Activated CD4-positive, alpha-beta T cell treated with anti-CD3 and anti-CD28 coated beads, Interleukin-2, amount 10 ng/mL, durations not matched to agents 7 days and 5 days (primary cell): ENCODE data around the gene PRSS21. TPM values are rescaled to one million over a fixed set of nuclear protein-coding genes. Genes with fewer than 3 reads are reported as not detected.

Experiments
- CTCF ChIA-PET: fragments of 350-600 bp; sonication (Branson Sonifier 250); formaldehyde crosslinking; loops from one replicate; lab custom pipeline; 2021; ENCODE audit warnings: antibody characterized with exemption; lab: Charles Lee
- POLR2A ChIA-PET: fragments of 350-600 bp; sonication (Branson Sonifier 250); formaldehyde crosslinking; loops from one replicate; lab custom pipeline; 2021; ENCODE audit warnings: antibody characterized with exemption; lab: Charles Lee
- DNase-seq: peaks from one replicate; pipeline ENCODE4 v3.0.0-alpha.2; 2020
- H3K27ac Mint-ChIP-seq: one replicate; pipeline ENCODE4 v1.8.0; 2021; ENCODE audit warnings: mild to moderate bottlenecking, moderate library complexity, mixed read lengths
- H3K27me3 Mint-ChIP-seq: one replicate; pipeline ENCODE4 v1.8.0; 2021; ENCODE audit warnings: mixed read lengths
- H3K36me3 Mint-ChIP-seq: one replicate; pipeline ENCODE4 v1.8.0; 2021; ENCODE audit warnings: low read depth, mixed read lengths
- H3K4me1 Mint-ChIP-seq: one replicate; pipeline ENCODE4 v1.8.0; 2021; ENCODE audit warnings: mixed read lengths
- H3K4me3 Mint-ChIP-seq: one replicate; pipeline ENCODE4 v1.8.0; 2021; ENCODE audit warnings: mild to moderate bottlenecking, moderate library complexity, mixed read lengths
- H3K9me3 Mint-ChIP-seq: one replicate; pipeline ENCODE4 v1.8.0; 2021; ENCODE audit warnings: mixed read lengths
- total RNA-seq, 2 experiments: library from RNA; stranded (reverse); gene quantifications; one replicate each; pipeline ENCODE4 v1.2.3, GENCODE V29; 2021

Gene PRSS21
- total RNA-seq, 2 experiments from 2014 or later, result 0.27 to 0.67 TPM

GRCh38 chr16:2799205-2799858, 17.7 kb upstream of the PRSS21 start:
- no peak for DNase-seq
- no peaks in the 10 kb centered on the region for H3K4me1 Mint-ChIP-seq
- H3K27ac Mint-ChIP-seq, result no peak overlapping the region
- peaks cover 6% of the 10 kb centered on the region for H3K27me3 Mint-ChIP-seq
- no peaks in the 10 kb centered on the region for H3K36me3 Mint-ChIP-seq
- CTCF ChIA-PET, result no interaction called here
- no peak overlapping the region for H3K4me3 Mint-ChIP-seq
- H3K9me3 Mint-ChIP-seq, result no peaks in the 10 kb centered on the region
- POLR2A ChIA-PET, result no interaction called here

DNA sequence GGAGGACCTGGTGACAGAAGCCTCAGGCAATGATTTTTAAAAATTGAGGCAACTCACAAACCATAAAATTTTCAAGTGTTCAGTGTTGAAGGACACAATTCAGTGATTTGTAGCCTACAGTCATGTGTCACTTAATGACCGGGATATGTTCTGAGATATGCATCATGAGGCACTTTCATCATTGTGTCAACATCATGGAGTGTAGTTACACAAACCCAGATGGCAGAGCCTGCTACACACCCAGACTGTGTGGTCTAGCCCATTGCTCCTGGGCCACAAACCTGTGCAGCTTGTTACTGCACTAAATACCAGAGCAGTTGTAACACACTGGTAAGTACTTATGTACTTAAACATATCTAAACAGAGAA, 17.2 kb upstream of the PRSS21 start:
- Mint-ChIP-seq H3K4me1 (no peaks in the 10 kb centered on the region), H3K27ac (no peak overlapping the region), H3K9me3 (no peaks in the 10 kb centered on the region), H3K36me3 (no peaks in the 10 kb centered on the region), H3K4me3 (no peak overlapping the region), H3K27me3 (peaks cover 8% of the 10 kb centered on the region)
- no peak for DNase-seq
- CTCF ChIA-PET, result no interaction called here
- POLR2A ChIA-PET, result no interaction called here

DNA sequence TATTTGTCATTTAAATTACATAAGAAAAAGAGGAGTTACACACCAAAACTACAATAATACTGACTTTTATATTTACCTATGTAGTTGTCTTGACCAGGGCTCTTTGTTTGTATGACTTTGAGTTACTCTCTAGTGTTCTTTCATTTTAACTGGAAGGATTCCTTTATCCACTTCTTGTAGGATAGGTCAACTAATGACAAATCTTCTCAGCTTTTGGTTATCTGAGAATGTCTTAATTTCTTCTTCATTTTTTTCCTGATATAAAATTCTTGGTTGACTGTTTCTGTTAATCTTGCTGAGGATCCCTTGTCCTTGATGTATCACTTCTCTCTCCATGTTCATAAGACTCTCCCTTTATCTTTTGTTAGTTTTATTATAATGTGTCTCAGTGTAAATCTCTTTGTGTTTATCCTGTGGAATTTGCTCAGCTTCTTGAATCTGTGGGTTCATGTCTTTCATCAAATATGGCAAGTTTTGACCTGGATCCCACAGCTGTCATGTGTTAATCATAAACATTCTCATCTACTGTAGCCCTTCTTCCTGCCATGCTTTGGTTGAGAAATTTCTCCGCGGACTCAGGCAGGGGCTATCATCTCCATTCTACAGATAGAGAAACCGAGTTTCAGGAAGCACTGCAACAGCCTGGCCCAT, 13.4 kb upstream of the PRSS21 start:
- ChIA-PET POLR2A (no interaction called here), CTCF (no interaction called here)
- no peaks in the 10 kb centered on the region for H3K9me3 Mint-ChIP-seq
- DNase-seq, result no peak
- peaks cover 8% of the 10 kb centered on the region for H3K27me3 Mint-ChIP-seq
- no peaks in the 10 kb centered on the region for H3K36me3 Mint-ChIP-seq
- H3K27ac Mint-ChIP-seq, result no peak overlapping the region
- no peaks in the 10 kb centered on the region for H3K4me1 Mint-ChIP-seq
- no peak overlapping the region for H3K4me3 Mint-ChIP-seq

GRCh38 chr16:2804728-2805127, 12.3 kb upstream of the PRSS21 start:
- Mint-ChIP-seq H3K27ac (no peak overlapping the region), H3K4me3 (no peak overlapping the region), H3K4me1 (no peaks in the 10 kb centered on the region), H3K9me3 (no peaks in the 10 kb centered on the region), H3K27me3 (peaks cover 17% of the 10 kb centered on the region), H3K36me3 (no peaks in the 10 kb centered on the region)
- ChIA-PET CTCF (no interaction called here), POLR2A (no interaction called here)
- DNase-seq, result no peak

DNA sequence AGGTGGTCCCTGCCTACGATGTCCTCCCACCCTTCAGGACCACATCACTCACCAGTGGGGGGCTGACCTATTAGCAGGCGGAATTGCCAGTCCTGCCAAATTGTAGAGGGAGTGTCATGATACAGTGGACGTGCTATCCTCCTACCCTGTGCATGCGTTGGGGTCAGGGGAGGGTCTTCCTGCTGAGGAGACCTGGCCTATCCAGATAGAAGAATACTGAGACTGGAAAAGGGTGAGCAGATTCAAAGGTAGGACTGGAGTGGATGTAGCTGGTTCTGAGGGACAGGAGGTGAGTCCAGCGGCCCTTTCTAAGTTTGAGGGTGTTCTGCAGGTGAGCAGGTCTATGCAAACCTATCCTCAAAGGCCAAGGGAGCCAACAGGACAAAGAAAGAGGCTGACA, 10.8 kb upstream of the PRSS21 start:
- H3K27me3 Mint-ChIP-seq, result peaks cover 19% of the 10 kb centered on the region
- no peak for DNase-seq
- POLR2A ChIA-PET, result no interaction called here
- H3K27ac Mint-ChIP-seq, result no peak overlapping the region
- no peaks in the 10 kb centered on the region for H3K9me3 Mint-ChIP-seq
- no peaks in the 10 kb centered on the region for H3K36me3 Mint-ChIP-seq
- no peak overlapping the region for H3K4me3 Mint-ChIP-seq
- no peaks in the 10 kb centered on the region for H3K4me1 Mint-ChIP-seq
- CTCF ChIA-PET, result no interaction called here

DNA sequence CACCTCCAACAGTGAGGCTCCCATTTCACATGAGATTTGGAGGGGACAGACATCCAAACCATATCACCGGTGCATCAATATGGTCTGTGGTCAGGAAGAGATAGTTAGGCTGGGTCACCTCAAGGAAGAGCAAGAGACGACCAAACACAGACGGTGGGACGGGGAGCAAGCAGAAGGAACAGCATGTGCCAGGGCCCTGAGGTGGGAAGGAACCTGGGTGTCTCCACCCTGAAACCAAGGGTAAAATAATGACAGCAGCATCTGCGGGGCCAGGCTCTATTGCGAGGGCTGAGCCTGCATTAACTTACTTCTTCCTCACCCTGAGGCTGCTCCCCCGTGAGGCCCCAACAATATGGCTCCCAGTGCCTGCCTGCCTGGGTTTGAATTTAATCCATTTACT, 8.9 kb upstream of the PRSS21 start:
- H3K36me3 Mint-ChIP-seq, result no peaks in the 10 kb centered on the region
- H3K27me3 Mint-ChIP-seq, result peaks cover 17% of the 10 kb centered on the region

DNA sequence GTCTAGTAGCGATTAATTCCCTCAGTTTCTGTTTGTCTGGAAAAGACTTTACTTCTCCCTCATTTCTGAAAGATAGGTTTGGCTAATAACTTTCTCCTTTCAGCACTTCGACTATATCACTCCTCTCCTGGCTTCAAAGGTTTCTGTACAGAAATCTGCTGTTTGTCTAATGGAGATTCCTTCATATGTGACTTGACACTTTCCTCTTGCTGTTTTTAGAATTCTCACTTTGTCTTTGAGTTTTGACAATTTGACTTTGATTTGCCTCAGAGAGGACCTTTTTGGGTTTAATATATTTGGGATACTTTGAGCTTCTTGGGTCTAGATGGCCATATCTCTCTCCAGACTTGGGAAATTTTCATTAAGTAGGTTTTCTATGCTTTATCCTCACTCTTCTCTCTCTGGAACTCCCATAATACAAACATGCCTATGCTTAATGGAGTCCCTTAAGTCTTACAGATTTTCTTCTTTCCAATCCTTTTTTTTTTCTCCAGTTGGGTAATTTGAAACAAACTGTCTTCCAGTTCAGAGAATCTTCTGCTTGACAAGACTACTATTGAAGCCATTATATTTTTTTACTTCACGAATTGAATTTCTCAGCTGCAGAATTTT, 7.8 kb upstream of the PRSS21 start:
- DNase-seq, result no peak
- Mint-ChIP-seq H3K4me1 (no peaks in the 10 kb centered on the region), H3K27me3 (peaks cover 13% of the 10 kb centered on the region), H3K4me3 (no peak overlapping the region), H3K36me3 (no peaks in the 10 kb centered on the region), H3K27ac (no peak overlapping the region), H3K9me3 (no peaks in the 10 kb centered on the region)
- CTCF ChIA-PET, result interaction anchor here (0.7 kb wide), 1 partner anchor 161 kb away, joined by 3 read pairs; no protein-coding TSS in a partner anchor
- POLR2A ChIA-PET, result no interaction called here

More for the DNA sequence above, 8.9 kb upstream of the PRSS21 start:
- Mint-ChIP-seq H3K4me1 (no peaks in the 10 kb centered on the region), H3K9me3 (no peaks in the 10 kb centered on the region), H3K27ac (no peak overlapping the region), H3K4me3 (no peak overlapping the region)
- CTCF ChIA-PET, result no interaction called here
- POLR2A ChIA-PET, result no interaction called here
- no peak for DNase-seq

GRCh38 chr16:2810651-2811050, 6.4 kb upstream of the PRSS21 start:
- no peak for DNase-seq
- POLR2A ChIA-PET, result no interaction called here
- Mint-ChIP-seq H3K27ac (no peak overlapping the region), H3K27me3 (peaks cover 11% of the 10 kb centered on the region), H3K36me3 (no peaks in the 10 kb centered on the region), H3K4me3 (no peak overlapping the region), H3K9me3 (no peaks in the 10 kb centered on the region), H3K4me1 (no peaks in the 10 kb centered on the region)
- CTCF ChIA-PET, result interaction anchor here (0.5 kb wide), 1 partner anchor 13 kb away, joined by 3 read pairs; no protein-coding TSS in a partner anchor

DNA sequence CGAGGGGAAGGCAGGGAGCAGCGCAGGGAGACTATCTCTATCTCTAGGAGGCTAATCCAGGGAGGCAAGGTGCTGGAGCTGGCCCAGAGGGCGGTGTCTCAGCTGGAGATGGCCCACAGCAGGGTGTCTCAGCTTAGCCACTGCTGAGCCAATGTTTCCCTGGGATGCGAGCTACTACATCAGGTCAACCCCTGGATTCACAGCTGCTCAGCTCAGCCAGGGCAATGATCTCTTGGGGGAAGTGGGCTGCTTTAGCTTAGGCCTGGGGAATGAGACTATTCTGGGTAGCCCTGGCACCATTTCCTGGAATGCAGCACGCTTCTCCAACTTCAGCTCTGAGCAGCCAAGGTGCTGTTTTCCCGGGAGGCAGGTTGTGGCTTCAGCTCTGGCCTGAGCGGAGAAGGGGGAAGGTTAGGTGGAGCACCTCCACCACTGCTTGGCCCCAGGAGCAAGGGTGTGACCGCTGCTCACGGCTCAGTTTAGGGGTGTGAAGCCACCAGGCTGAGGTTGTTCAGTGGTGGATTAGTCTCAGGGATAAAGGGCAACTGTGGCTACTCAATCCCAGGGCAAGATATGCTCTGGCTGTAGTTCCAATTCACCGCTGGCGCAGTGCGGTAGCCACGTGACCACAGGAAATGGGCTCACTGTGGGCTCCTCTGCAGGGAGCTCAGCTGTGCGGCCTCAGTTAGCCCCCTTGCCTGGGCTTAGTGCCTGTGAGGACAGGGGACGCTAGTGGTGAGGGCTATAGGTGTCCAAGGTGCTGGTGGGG, 5.2 kb upstream of the PRSS21 start:
- Mint-ChIP-seq H3K9me3 (no peaks in the 10 kb centered on the region), H3K36me3 (no peaks in the 10 kb centered on the region), H3K27ac (no peak overlapping the region), H3K4me1 (no peaks in the 10 kb centered on the region), H3K27me3 (peaks cover 11% of the 10 kb centered on the region), H3K4me3 (no peak overlapping the region)
- POLR2A ChIA-PET, result no interaction called here
- CTCF ChIA-PET, result interaction anchor here (0.5 to 1.2 kb wide), 5 partner anchors 14 to 564 kb away, joined by 3 to 6 read pairs (median 4); partner anchors contain the start of gene PRSS41
- DNase-seq, result no peak

DNA sequence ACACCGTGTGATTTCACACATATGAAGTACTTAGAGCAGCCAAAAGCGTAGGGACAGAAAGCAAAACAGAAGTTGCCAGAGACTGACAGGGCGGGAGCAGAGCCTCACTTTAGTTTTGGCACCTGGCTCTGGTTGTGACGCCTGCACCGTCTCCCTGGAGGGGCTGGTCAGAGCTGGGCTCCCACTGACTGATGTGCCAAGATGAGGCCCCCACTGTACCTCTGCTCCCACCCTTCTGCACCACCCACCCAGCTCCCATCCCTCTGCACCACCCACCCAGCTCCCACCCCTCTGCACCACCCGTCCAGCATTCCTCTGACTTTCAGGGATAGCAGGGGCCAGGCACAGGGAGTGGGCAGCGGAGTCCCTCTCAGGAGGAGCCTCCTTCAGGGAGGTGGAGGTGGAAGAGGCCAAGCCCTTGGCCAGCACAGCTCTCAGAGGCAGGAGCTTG, 3.2 kb upstream of the PRSS21 start:
- no peak overlapping the region for H3K27ac Mint-ChIP-seq
- CTCF ChIA-PET, result no interaction called here
- H3K36me3 Mint-ChIP-seq, result no peaks in the 10 kb centered on the region

DNA sequence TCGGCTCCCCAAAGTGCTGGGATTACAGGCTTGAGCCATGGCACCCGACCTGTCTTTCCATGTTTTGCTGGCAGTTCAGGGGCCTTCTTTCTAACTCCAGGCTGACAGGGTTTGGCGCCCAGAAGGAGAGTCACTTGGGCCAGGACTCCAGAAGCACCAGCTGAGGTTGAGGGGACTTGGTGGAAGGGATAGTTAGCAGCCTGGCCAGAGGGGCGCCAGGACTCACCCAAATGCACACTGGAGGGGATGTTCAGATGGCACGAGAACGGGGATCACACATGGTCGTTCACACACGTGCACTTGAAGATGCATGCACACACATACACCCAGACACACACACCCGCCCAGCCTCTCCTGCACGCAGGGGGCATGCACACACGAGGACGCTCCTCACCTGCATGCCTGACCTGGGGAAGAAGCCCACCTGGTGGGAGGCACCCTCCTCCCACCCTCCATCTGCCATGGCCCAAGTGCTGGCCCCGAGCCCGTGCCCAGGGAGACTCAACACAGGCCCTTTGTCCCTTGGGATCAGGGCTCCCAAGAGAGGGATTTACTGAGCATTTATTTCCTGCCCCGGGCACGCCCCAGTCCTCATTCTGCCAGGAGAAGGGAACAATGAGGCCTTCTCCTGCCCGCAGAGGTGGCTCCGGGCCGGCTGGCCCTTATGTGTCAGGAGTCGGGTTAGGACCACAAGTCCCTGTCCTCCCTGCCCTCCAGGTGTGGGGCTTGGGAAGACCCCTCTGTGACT, 2.3 kb upstream of the PRSS21 start:
- H3K9me3 Mint-ChIP-seq, result no peaks in the 10 kb centered on the region
- no peaks in the 10 kb centered on the region for H3K36me3 Mint-ChIP-seq
- ChIA-PET POLR2A (no interaction called here), CTCF (no interaction called here)
- H3K4me1 Mint-ChIP-seq, result no peaks in the 10 kb centered on the region
- DNase-seq, result no peak
- no peak overlapping the region for H3K4me3 Mint-ChIP-seq
- peaks cover 2% of the 10 kb centered on the region for H3K27me3 Mint-ChIP-seq
- no peak overlapping the region for H3K27ac Mint-ChIP-seq

More for the DNA sequence above, 3.2 kb upstream of the PRSS21 start:
- POLR2A ChIA-PET, result no interaction called here
- Mint-ChIP-seq H3K4me3 (no peak overlapping the region), H3K4me1 (no peaks in the 10 kb centered on the region), H3K27me3 (peaks cover 10% of the 10 kb centered on the region), H3K9me3 (no peaks in the 10 kb centered on the region)
- DNase-seq, result no peak

GRCh38 chr16:2815299-2815771, 1.7 kb upstream of the PRSS21 start:
- CTCF ChIA-PET, result no interaction called here
- Mint-ChIP-seq H3K4me1 (no peaks in the 10 kb centered on the region), H3K4me3 (no peak overlapping the region), H3K27ac (no peak overlapping the region), H3K36me3 (no peaks in the 10 kb centered on the region), H3K27me3 (no peaks in the 10 kb centered on the region), H3K9me3 (no peaks in the 10 kb centered on the region)
- no peak for DNase-seq
- POLR2A ChIA-PET, result no interaction called here
